ENCODE results near the gene LHX2. TPM values are rescaled to one million over a fixed set of nuclear protein-coding genes. Genes with fewer than 3 reads are reported as not detected.
"Not testable (repeated sequence)": the region's sequence is repeated elsewhere in the genome, so short reads cannot be mapped to it uniquely, and the experiment has no call there.

LHX2 gene
- total RNA-seq, 2 experiments from 2014 or later, result 0.14 TPM; not detected in 1

DNA sequence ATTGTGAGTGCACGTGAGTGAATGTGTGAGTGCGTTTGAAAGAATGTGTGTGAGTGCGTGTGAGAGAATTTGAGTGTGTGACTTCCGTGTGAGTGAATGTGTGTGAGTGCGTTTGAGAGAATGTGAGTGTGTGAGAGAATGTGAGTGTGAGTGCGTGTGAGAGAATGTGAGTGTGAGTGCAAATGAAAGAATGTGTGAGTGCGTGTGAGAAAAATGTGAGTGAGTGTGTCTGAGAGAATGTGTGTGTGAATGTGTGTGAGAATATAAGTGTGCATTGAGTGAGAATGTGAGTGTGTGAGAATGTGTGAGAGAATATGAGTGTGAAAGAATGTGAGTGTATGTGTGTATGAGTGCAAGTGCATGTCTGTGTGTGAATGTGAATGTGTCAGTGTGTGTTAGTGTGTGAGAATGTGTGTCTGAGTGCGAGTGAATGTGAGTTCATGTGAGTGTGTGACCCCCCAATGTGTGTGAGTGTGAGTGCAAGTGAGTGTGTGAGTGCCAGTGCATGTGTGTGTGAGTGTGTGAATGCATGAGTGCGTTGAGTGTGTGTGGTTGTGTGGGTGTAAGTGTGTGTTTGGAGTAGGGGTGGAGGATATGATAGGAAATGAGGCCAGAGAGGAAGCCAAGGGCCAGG lies 37.9 kb upstream of the LHX2 start:
- POLR2A ChIA-PET, result no interaction called here
- TF ChIP-seq, protein P1, sequence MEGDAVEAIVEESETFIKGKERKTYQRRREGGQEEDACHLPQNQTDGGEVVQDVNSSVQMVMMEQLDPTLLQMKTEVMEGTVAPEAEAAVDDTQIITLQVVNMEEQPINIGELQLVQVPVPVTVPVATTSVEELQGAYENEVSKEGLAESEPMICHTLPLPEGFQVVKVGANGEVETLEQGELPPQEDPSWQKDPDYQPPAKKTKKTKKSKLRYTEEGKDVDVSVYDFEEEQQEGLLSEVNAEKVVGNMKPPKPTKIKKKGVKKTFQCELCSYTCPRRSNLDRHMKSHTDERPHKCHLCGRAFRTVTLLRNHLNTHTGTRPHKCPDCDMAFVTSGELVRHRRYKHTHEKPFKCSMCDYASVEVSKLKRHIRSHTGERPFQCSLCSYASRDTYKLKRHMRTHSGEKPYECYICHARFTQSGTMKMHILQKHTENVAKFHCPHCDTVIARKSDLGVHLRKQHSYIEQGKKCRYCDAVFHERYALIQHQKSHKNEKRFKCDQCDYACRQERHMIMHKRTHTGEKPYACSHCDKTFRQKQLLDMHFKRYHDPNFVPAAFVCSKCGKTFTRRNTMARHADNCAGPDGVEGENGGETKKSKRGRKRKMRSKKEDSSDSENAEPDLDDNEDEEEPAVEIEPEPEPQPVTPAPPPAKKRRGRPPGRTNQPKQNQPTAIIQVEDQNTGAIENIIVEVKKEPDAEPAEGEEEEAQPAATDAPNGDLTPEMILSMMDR (IDR thresholded peaks at IDR 0.05), result no peak
- Histone ChIP-seq H3K4me1 (ENCODE audit: insufficient read depth, low read length) (no peaks in the 10 kb centered on the region), H3K36me3 (ENCODE audit: insufficient read depth, low read length) (no peaks in the 10 kb centered on the region), H3K27ac (ENCODE audit: low read depth in 1 of 2, low read length in 2 of 2) (no peak overlapping the region), H3K27me3 (ENCODE audit: control insufficient read depth in 1 of 2, insufficient read depth in 2 of 2, low read length in 2 of 2) (peaks cover 3 to 4% of the 10 kb centered on the region in 2 experiments), H3K4me3 (ENCODE audit: low read length) (no peak overlapping the region), H3K9me3 (ENCODE audit: control insufficient read depth in 1 of 2, insufficient read depth in 1 of 2, low read length in 2 of 2) (peaks cover 0 to 13% of the 10 kb centered on the region in 2 experiments)
- Mint-ChIP-seq H3K27ac (no peak overlapping the region), H3K27me3 (peaks cover 14% of the 10 kb centered on the region), H3K4me1 (ENCODE audit: low read depth) (no peaks in the 10 kb centered on the region), H3K36me3 (ENCODE audit: low read depth) (no peaks in the 10 kb centered on the region), H3K9me3 (no peaks in the 10 kb centered on the region), H3K4me3 (no peak overlapping the region)
- CTCF ChIA-PET, result no interaction called here
- intact Hi-C loops (cut with DNase I, micrococcal nuclease), result no loop called here
- DNase-seq, result no peak
- ATAC-seq (ENCODE audit: poor library complexity), result no peak

- no peak overlapping the region for H3K4me3 ChIP-seq (ENCODE audit: low read length)
- intact Hi-C loops (cut with DNase I, micrococcal nuclease), result no loop called here
- H3K36me3 Mint-ChIP-seq (ENCODE audit: low read depth), result no peaks in the 10 kb centered on the region
- CTCF ChIA-PET, result no interaction called here
- H3K27ac ChIP-seq (ENCODE audit: low read depth in 1 of 2, low read length in 2 of 2), result no peak overlapping the region
- H3K4me3 Mint-ChIP-seq, result no peak overlapping the region
- H3K27ac Mint-ChIP-seq, result no peak overlapping the region
- H3K9me3 Mint-ChIP-seq, result no peaks in the 10 kb centered on the region
- ATAC-seq (ENCODE audit: poor library complexity), result no peak
- no peaks in the 10 kb centered on the region for H3K4me1 Mint-ChIP-seq (ENCODE audit: low read depth)
- H3K36me3 ChIP-seq (ENCODE audit: insufficient read depth, low read length), result no peaks in the 10 kb centered on the region
- no peaks in the 10 kb centered on the region for H3K4me1 ChIP-seq (ENCODE audit: insufficient read depth, low read length)
- H3K9me3 ChIP-seq (ENCODE audit: control insufficient read depth in 1 of 2, insufficient read depth in 1 of 2, low read length in 2 of 2), result peaks cover 0 to 10% of the 10 kb centered on the region in 2 experiments
- H3K27me3 ChIP-seq (ENCODE audit: control insufficient read depth in 1 of 2, insufficient read depth in 2 of 2, low read length in 2 of 2), result peaks cover 3 to 4% of the 10 kb centered on the region in 2 experiments
- peaks cover 21% of the 10 kb centered on the region for H3K27me3 Mint-ChIP-seq
- TF ChIP-seq, protein P1 (IDR thresholded peaks at IDR 0.05), result no peak
- no peak for DNase-seq
- POLR2A ChIA-PET, result no interaction called here
These were observed 37.1 kb upstream of the LHX2 start for GRCh38 chr9:123974471-123974870.

DNA sequence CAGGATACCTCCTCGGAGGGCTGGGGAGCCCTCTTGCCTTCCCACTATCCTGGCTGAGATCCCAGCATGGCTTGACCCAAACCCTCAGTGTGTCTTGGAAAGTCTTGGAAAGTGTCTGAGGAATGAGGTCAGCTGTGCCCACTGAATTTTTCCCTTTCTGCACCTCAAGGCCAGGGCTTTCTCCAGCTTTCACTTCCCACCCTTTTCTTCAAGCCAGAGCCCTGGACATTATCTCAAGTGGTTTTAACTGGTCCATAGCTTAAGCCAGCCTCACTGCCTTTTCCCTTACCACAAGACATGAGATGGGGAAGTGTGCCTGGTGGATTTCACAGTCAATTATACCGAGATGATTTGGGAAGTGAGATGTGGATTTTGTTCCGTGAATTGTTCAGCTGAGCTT lies 35.7 kb upstream of the LHX2 start:
- Histone ChIP-seq H3K27me3 (ENCODE audit: control insufficient read depth in 1 of 2, insufficient read depth in 2 of 2, low read length in 2 of 2) (no peaks in the 10 kb centered on the region), H3K36me3 (ENCODE audit: insufficient read depth, low read length) (no peaks in the 10 kb centered on the region), H3K9me3 (ENCODE audit: control insufficient read depth in 1 of 2, insufficient read depth in 1 of 2, low read length in 2 of 2) (peaks cover 0 to 9% of the 10 kb centered on the region in 2 experiments), H3K4me3 (ENCODE audit: low read length) (no peak overlapping the region), H3K27ac (ENCODE audit: low read depth in 1 of 2, low read length in 2 of 2) (no peak overlapping the region), H3K4me1 (ENCODE audit: insufficient read depth, low read length) (no peaks in the 10 kb centered on the region)
- DNase-seq (no peak), ATAC-seq (ENCODE audit: poor library complexity) (no peak)
- Mint-ChIP-seq H3K9me3 (no peaks in the 10 kb centered on the region), H3K4me3 (no peak overlapping the region), H3K27me3 (peaks cover 27% of the 10 kb centered on the region), H3K27ac (no peak overlapping the region), H3K4me1 (ENCODE audit: low read depth) (no peaks in the 10 kb centered on the region), H3K36me3 (ENCODE audit: low read depth) (no peaks in the 10 kb centered on the region)
- TF ChIP-seq, protein P1 (IDR thresholded peaks at IDR 0.05), result no peak
- ChIA-PET POLR2A (no interaction called here), CTCF (no interaction called here)
- intact Hi-C loops (cut with DNase I, micrococcal nuclease), result no loop called here

- H3K27ac ChIP-seq (ENCODE audit: low read depth in 1 of 2, low read length in 2 of 2); H3K4me1 Mint-ChIP-seq (ENCODE audit: low read depth); POLR2A ChIA-PET; ATAC-seq (ENCODE audit: poor library complexity); CTCF ChIA-PET; H3K27me3 ChIP-seq (ENCODE audit: control insufficient read depth in 1 of 2, insufficient read depth in 2 of 2, low read length in 2 of 2); DNase-seq; H3K27ac Mint-ChIP-seq; H3K36me3 ChIP-seq (ENCODE audit: insufficient read depth, low read length); H3K4me3 Mint-ChIP-seq; H3K36me3 Mint-ChIP-seq (ENCODE audit: low read depth); H3K4me3 ChIP-seq (ENCODE audit: low read length); H3K4me1 ChIP-seq (ENCODE audit: insufficient read depth, low read length); H3K9me3 Mint-ChIP-seq; H3K9me3 ChIP-seq (ENCODE audit: control insufficient read depth in 1 of 2, insufficient read depth in 1 of 2, low read length in 2 of 2); intact Hi-C loops (cut with DNase I, micrococcal nuclease): not testable (repeated sequence)
- peaks cover 33% of the 10 kb centered on the region for H3K27me3 Mint-ChIP-seq
These were observed 35.0 kb upstream of the LHX2 start for GRCh38 chr9:123976579-123976978.

Data from CD4-positive, alpha-beta T cell (primary cell).